GM18498 (cell line): ENCODE results near the gene OLFM1.

ENCODE experiments used
- ATAC-seq: cut with Tn5 transposase; IDR thresholded peaks from one replicate; pipeline ENCODE4 v1.9.1; 2021; ENCODE audit warnings: mild to moderate bottlenecking, moderate library complexity; ENCODE audit not compliant: unreplicated experiment

OLFM1 gene

DNA sequence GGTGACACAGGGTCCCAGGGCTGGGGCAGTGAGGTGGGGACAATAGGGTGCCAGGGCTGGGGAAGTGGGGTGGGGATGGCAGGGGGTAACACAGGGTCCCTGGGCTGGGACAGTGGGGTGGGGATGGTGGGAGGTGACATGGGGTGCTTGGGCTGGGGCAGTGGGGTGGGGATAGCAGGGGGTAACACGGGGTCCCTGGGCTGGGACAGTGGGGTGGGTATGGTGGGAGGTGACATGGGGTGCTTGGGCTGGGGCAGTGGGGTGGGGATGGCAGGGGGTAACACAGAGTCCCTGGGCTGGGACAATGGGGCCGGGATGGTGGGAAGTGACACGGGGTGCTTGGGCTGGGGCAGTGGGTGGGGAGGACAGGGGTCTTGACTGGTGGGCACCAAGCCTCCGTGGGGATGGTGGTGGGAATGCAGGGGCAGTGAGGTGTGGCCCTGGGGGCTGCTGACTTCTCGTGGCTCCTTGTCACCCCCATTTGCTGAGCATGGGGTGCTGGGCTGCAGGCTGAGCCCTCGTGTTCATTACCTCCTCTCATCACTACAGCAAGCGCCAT lies 41.7 kb downstream of the OLFM1 start:
- ATAC-seq = no peak

DNA sequence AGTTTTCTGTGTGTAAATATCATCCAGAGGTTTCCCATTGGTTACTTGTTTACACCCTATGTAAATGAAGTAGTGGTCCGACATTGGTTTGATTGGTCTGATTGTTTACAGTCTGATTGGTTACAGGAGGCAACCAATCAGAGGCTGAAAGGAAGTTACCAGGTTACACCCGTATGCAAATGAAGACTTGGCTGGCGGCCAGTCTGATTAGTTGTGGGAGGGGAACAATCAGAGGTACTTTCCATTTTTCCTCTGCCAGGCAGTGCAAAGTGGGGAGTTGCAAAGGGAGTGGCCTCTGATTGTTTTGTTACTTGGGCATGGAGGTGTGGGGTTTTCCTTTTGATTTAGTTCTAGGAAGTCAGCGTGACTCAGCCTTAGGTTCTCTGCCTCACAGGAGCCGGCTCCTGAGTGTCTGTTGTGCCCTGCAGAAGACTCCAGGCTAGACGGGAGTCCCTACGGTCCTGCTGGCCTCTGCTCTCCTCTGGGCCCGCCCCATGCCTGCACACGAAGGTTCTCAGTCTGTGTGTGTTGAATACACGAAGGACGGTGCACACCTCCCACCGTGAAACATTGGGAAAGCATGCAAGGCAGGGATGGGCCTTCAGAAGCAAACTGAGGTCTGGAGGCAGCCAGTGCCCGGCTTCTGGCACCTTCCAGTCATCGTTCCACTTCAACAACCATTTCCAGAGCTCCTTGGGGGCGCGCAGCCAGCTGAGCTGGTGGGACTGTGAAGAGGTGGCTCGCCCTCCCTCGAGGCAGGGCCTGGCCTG lies 42.9 kb downstream of the OLFM1 start:
- no peak for ATAC-seq

DNA sequence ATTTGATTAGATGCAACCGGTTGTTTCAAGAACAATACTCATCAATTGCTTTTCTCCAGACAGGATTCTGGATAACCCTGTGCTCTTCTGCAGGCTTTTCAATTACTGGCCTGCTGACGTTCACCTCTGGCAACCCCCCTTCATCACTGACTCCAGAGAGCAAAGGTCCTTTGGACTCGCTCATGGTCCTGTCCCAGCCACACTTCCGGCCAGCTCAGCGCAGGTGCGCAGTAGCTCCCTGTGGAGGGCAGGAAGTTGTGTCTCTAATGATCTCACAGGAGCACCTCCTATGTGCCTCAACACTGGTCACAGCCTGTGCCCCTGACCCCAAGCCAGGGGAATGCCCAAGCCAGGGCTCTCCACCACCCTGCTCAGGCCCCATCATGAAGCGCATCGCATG lies 44.0 kb downstream of the OLFM1 start:
- no peak for ATAC-seq

DNA sequence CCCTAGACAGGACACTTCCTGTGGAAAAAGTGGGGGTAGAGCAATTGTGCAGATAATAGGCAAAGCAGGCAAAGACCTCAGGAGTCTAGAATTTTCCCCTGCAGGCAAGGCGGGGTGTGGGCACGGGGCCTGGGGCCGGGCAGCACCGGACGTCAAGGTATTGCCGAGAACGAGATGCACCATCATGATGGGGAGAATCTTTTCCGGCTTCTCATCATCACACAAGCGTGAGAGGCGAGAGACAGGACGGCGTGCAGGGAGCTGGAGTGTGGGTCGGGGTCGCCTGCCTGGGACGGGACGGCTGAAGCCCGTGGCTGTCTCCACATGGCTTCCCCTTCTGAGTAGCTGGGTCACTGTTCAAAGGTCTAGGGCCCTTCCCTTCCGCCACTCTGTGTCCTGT lies 44.5 kb downstream of the OLFM1 start:
- no peak for ATAC-seq

DNA sequence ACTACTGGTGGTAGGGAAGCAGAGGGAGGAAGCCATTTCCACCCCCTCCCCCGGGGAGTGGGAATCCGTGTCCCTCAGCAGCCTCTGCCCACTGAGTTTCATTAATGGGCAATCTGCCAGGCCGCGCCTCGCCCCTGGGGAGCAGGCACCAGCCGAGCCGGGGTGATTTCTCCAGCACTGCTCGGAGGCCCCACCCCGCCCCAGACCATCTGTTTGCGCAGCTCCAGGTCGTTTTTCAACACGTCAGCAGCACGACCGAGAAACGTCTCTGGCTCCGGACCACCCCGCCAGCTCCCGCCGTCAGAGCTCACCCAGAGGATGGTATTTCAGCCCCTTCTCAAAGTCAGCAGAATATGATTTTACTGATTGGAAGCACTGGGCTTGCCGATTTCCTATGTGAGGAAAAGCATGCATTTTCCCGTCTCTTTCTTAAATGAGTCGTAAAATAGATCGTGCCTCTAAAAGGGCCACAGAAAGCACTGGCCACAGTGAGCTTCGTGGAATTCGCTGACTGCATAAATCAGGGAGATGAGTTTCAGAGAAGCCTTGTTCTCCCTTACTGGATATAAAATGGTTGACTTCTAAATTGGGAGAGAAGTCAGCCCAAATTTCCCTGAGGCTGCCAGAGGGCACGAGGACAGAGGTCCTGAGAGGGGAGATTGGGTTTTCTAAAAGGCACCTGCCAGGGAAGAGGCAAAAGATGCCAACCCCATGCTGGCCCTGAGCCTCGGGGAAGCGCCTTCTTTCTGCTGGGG lies 47.0 kb downstream of the OLFM1 start:
- ATAC-seq = no peak

DNA sequence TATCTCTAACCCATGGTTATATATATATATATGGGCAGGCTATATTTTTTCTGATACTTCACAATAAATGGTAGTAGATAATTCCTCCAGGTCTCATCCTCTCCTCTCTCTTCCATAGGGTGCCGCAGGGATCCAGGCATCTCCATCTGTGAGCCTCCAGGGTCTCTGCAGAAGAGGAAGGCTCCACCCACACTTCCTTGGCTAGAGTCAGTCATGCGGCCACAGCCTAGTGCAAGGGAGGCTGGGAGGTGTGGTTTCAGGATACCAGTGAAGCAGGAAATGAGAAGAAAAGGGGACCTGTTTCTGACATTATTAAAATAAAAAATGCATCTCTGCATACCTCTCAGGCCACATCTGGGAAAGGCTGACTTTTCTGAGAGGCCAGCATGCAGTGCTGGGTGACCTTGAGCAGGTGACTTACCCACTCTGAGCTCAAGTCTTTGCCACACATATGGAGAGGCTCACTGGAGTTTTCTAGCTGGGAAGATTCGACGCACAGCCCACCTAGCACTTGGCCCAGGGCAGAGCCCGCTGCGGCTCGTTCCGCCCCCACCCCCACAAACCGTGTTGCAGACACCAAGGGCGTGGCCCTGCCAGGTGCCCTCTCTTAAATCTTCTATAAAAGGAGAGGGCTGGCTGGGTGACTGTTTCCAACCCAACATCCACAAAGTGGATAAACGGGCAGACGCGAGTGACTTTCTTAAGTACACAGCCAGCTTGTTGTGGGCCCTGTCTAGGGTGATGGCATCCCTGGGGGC lies 47.9 kb downstream of the OLFM1 start:
- no peak for ATAC-seq

DNA sequence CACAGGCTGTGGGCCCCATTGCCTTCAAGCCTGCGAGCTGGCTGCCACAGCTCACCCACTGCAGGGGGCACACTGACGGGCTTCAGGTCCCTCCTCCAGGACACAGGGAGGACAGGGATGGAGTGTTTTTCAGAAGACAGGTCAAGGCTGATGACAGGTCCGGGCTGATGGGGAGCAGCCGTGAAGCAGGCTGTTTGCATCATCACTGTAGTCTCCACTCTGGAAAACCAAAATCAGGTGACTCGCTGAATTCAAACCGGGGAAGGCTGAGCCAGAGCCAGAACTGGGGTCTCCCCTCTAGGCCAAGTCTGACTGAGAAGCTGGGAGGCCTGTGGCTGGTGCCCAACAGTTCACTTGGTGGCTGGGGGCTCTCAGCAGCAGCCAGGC lies 48.5 kb downstream of the OLFM1 start:
- no peak for ATAC-seq

DNA sequence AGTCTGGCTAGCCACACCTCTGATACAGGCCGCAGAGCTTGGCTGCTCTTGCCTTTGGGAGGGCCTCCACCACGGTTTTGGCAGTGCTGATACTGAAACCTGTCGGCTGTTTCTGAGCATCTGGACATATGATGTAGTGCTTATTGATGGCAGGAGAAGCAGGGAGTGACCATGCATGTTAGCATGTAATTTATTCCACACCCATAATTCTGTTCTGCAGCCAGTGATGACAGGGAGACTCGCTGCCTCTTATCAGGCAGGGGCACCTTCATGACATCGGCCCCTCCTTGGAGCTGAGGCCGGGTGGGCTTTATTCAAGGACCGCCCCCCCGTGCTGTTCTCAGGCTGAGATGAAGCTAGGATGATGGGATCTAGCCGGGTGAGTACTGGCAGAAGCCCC lies 49.0 kb downstream of the OLFM1 start:
- no peak for ATAC-seq

DNA sequence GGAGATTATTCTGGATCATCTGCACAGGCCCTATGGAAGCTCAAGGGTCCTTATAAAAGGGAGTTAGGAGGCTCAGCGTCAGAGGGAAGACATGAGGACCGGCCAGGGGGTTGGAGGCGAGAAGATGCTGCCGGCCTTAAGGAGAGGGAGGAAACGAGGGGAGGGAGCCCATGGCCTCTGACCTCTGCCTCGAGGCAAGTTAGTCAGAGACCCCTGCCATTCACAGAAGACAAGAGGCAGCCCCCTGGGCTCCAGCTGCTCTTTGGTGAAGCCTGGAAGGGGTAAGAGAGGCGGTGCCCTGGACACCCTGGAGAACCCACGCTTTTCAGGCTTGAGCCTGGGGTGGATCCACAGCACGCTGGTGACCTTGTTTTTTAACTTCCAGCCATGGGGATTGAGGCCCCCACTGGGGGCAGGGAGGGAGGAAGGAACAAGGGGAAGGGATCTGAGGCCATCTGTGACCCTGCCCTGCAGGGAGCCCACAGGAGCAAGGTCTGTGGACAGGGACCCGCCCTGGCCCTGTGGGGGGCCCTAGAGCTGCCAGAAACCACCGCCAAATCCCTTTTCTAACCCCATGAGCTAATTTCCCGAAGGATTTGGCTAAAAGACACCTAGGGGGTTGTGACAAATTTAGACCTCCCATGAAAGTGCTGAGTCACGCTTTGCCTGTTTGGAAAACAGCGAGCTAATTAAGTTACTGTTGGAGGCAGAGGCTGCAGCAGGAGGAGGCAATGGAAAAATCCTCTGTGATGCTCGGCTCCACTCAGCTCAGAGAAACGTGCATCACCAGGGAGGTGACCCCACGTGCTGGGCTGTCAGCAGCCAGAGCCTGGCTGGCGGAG lies 49.7 kb downstream of the OLFM1 start:
- ATAC-seq = no peak

DNA sequence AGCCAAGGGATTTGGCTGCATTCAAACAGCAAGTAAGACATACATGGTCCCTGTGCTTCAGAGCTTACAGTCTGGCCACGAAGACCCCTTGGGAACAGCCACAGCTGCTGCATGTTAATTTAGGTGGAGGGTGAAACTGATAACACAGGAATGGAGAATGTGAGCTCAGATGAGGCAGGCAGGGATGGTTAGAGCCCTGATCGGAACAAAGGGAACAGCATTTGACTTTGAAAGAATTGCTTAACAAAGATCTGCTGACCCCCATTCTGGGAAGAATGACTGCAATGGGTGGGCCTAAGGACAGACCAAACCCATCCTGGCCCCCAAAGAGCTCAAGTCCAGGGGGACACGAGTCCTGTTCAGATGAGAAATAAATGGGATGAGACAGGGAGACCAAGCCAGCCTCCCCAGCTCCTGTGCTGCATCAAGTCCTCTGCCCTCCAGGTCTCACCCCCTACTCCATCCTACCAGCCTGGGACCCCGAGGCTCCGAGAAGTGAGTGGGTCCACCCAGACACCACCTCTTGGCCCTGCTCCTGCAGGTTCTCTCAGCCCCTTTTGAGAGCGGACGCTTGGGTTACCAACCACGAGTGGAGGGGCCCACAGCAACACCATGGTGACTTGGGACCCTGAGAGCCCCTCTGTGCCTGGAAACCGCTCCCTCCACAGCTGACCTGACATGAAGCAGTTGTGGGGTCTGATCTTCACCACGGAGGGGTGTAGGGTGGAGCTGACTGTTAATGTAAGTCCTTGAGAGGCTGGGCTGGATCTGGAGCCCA lies 50.8 kb downstream of the OLFM1 start:
- ATAC-seq = no peak

DNA sequence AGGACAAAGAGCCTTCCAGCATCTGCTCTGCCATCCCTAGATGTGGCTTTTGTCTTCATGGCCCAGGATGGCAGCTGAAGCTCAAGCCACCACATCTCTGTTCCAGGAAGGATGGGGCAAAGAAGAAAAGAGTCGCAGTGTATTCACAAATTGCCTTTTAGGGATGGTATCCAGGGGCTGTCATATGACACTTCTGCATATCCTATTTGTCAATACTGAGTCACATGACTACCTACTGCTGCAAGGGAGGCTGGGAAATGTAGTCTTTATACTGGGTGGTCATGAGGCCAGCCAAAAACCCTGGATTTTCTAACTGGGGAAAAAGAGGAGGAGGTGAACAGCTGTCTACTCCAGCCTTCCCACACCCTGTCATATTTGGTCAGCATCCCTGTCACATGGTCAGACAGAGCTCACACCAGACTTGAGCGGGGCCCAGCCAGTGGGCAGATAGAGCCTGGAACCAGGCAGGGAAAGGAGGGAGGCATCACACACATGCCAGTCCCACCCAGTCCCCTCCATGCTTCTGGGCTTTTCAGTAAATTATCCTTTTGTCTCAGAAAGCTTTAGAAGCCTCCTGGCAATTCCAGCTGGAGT lies 52.0 kb downstream of the OLFM1 start:
- ATAC-seq = no peak

DNA sequence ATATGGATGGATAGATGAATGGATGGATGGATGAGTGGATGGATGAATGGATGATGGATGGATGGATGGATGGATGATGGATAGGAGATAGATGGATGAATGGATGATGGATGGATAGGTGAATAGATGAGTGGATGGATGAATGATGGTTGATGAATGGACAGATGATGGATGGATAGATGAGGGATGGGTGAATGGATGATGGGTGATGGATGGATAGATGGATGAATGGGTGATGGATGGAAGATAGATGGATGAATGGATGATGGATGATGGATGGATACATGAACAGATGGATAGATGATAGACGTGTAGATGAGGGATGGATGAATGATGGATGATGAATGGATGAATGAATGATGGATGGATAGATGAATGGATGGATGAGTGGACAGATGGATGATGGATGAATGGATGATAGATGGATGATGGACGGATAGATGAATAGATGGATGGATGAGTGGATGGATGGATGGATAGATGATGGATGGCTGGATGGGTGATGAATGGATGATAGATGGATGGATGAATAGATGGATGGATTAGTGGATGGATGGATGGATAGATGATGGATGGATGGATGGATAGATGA lies 53.8 kb downstream of the OLFM1 start:
- no peak for ATAC-seq

DNA sequence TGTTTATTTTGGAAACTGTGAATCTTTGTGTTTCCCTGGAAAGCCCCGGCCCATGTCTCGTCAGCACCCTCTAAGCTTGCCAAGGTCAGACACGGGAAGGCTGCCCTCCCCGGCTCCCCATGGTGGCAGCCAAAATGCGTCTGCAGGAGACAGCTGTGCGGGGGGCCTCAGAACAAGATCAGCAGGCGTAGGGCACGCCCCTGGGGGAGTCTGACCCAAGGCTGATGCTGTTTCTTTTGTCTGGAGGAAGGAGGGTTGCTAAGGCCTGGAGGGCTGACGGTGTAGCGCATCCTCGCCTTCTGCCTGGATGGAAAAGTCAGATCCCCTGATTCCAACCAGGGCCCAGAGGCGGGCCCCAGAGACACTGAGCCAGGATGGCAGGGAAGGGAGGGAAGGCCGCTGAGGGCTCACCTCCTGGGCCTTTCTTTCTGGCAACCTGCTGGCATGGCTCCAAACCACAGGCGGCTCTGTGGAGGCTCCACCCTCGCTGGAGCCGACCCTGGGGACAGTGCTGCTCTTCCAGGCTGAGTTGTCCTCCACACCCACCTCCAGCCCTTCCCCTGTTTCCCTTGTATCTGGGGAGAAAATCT lies 57.2 kb downstream of the OLFM1 start:
- no peak for ATAC-seq

DNA sequence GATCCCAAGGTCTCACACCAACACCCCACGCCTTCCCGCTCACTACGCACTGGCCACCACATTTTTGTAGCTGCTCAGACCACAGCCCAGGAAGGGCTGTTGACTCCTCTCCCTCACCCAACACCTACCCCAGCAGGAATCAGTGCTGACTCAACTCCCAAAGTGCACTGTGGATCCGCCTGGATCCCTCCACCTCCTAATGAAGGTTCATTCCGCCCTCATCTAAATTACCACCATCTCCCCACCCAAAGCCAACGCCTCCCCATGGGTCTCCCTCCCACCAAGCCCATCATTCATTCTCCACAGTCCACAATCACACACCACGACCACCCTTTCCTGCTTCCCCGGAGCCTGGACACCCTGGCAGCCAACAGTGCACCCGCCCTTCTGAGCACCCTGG lies 57.8 kb downstream of the OLFM1 start:
- ATAC-seq = no peak

DNA sequence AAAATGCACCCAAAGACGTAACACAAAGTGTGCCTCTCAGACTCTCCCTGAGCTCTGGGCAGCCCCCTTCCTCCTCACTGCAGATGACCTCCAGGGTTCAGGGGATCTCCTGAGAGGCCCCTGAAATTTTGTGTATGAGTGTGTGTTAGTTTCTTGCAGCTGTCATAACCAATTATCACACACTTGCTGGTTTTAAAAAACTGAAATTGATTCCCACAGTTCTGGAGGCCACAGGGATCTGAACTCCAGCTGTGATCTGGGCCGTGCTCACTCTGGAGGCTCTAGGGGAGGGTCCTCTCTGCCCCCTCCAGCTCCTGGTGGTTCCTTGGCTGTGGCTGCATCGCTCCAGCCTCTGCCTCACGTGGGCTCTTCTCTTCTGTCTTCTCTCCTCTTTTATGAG lies 58.8 kb downstream of the OLFM1 start:
- no peak for ATAC-seq

DNA sequence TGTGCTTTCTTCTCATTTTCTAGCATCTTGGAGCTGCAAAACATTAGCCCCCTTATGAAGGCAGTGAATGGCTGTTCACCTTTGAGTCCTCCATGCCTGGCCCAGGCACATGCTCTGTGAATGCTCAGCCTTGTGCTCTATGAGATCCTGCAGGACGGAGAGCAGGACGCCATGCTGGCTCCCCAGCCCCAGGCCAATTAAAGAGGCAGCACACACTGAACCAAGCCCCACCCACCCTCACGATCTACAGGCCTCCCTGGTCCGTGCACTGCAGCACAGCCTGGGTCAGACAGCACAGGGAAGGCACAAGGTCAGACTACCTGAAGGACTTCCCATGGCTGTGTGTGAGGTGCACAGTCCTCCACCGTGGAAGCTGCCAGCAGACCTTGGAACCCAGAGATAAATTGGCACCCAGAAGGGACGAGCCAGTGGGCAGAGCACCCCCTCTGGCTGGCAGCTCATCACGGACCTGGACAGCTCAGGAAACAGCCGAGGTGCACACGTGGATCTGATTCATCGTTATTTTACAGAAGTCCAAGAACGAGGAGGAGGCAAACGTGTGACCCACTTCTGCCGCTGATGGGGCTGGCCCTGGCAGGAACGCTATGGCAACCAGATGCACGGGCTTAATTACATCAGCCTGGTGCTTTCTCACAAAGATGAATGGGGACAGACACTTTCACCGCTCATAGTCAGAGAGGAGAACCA lies 59.5 kb downstream of the OLFM1 start:
- no peak for ATAC-seq

DNA sequence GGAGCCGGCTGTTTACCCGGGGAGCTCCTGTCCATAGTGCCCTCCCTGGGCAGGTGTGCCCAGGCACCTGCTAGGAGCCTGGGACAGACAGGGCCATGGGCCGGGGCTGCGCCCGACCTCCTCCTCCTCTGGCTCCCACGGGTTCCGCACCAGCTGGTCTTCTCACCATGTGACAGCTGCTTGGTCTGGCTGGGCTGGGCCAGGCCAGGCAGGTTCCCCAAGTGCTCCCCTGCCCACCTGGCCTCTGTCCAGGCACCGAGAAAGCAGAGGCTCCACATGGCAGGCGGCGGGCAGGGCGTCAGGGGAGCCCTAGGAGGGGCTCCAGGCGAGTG lies 60.0 kb downstream of the OLFM1 start:
- ATAC-seq = no peak

DNA sequence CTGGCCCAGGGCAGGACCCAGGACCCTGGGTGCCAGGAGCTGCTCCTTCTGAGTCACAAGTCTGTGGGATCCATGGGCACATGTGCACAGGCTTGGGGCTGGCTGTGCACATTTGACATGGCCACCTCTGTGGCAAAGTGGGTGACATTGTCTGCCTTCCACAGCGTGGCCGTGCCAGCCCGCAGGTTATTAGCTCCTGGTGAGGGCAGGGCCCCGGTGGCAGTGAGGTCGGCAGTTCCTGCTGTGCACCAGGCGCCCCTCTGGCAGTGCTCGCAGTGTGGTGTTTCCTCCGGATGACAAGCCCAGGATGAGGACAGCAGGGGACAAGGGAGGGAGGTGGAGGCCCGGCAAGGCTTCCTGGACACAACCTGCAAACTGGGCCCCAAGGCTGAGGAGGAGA lies 60.5 kb downstream of the OLFM1 start:
- ATAC-seq = no peak
